22Rv1 (cell line): ENCODE results near the gene SNAI1.

Source experiments
- CTCF ChIP-seq: fragments of 450-650 bp; IDR thresholded peaks from 2 replicates; pipeline ENCODE4 v1.5.1; 2017; ENCODE audit warnings: mild to moderate bottlenecking
- ZFX ChIP-seq: fragments of 450-650 bp; IDR thresholded peaks from 2 replicates; pipeline ENCODE4 v1.6.1; 2017; ENCODE audit warnings: antibody characterized with exemption, borderline replicate concordance

DNA sequence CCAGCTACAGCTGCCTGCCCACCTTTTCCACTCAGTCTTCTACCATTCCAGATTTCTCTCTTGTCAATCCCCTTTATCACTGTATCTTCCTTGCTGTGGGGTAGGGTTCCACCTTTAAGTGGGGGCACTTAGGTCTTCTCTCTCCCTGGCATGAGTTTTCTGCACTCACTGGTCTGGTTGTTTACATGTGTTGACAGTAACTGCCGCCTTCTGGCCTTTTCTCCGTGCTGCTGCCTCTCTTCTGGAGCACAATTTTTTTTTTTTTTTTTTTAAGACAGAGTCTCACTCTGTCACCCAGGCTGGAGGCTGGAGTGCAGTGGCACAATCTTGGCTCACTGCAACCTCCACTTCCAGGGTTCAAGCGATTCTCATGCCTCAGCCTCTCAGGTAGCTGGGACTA lies 34.6 kb upstream of the SNAI1 start:
- TF ChIP-seq CTCF (no peak), ZFX (no peak)
